Colonic mucosa (tissue), 4 donors: ENCODE measurements around the gene OR1D5. TPM values are rescaled to one million over a fixed set of nuclear protein-coding genes. Genes with fewer than 3 reads are reported as not detected.

ENCODE experiments used
- DNase-seq: peaks from one replicate; pipeline ENCODE4 v3.0.0-alpha.2; 2020
- H3K27ac ChIP-seq: fragments of 200-600 bp; one replicate; pipeline ENCODE4 v1.8.0; 2021
- H3K27me3 ChIP-seq: fragments of 200-600 bp; one replicate; pipeline ENCODE4 v1.8.0; 2021
- H3K36me3 ChIP-seq: fragments of 200-600 bp; one replicate; pipeline ENCODE4 v1.8.0; 2021
- H3K4me1 ChIP-seq: fragments of 200-600 bp; one replicate; pipeline ENCODE4 v1.8.0; 2021; ENCODE audit warnings: mild to moderate bottlenecking
- H3K4me3 ChIP-seq: fragments of 200-600 bp; one replicate; pipeline ENCODE4 v1.8.0; 2021
- H3K9ac ChIP-seq, 2 donors: one replicate each; pipeline ENCODE4 v1.7.0; 2013; ENCODE audit warnings: control low read depth in 2 of 2, low read depth in 2 of 2, low read length in 2 of 2
- H3K9me3 ChIP-seq: fragments of 200-600 bp; one replicate; pipeline ENCODE4 v1.8.0; 2021
- intact Hi-C: fragments of 100-400 bp; cut with DNase I; formaldehyde crosslinking; loops from one replicate; pipeline ENCODE4 v1.14.1; 2022
- total RNA-seq, 2 donors: library from RNA; stranded (reverse); fragmentation: NEBNext Ultra II Directional in 1 of 2; extraction: Animal tissue kit (Norgen Biotek cat#: 25700) in 1 of 2; gene quantifications; one replicate each; pipeline ENCODE4 v1.2.1, GENCODE V29; 2021
- TF ChIP-seq, protein P1 (sequence below): fragments of 200-600 bp; IDR thresholded peaks from one replicate; pipeline ENCODE4 v1.8.0; 2022; ENCODE audit warnings: antibody characterized with exemption, mild to moderate bottlenecking
- donor health status: healthy.
- donor health status: DM: no; HTN: no; CAD: no.
- donor health status: DM: no; HTN: no; CAD: no.

OR1D5 gene
- total RNA-seq, 2 donors from 2014 or later, result not detected

DNA sequence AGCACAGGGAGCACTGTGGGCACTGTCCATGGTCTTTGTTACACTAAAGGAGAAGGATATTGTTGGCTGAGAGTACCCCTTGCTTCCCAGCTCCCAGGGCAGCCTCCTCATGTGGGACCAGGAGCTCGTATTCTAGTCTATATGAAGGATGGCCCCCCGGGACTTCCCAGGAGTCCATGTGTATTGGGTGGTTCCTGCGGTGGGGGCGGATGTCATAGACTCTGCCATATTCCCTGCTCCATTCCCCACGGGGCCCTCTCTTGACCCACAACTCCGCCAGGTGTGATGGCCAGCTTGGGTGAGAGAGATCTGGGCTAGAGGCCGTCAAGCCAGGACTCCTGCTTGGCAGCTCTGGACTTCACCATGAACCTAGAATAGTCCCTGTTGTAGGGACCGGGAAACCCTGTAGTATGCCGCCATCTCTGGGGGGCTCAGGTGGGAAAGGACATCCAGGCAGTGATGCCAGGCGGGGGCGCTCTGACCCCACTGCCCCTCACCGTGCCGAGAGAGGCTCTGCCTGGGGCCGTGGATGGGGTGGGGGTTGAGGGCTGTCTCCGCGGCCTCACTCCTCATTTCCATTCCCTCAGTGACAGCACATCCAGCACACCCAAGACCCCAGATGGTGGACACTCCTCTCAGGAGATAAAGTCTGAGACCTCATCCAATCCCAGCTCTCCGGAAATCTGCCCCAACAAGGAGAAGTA is 37.8 kb downstream of the OR1D5 start:
- H3K36me3 ChIP-seq, result peaks cover 2% of the 10 kb centered on the region
- intact Hi-C loops, result no loop called here
- no peaks in the 10 kb centered on the region for H3K4me1 ChIP-seq
- TF ChIP-seq, protein P1, sequence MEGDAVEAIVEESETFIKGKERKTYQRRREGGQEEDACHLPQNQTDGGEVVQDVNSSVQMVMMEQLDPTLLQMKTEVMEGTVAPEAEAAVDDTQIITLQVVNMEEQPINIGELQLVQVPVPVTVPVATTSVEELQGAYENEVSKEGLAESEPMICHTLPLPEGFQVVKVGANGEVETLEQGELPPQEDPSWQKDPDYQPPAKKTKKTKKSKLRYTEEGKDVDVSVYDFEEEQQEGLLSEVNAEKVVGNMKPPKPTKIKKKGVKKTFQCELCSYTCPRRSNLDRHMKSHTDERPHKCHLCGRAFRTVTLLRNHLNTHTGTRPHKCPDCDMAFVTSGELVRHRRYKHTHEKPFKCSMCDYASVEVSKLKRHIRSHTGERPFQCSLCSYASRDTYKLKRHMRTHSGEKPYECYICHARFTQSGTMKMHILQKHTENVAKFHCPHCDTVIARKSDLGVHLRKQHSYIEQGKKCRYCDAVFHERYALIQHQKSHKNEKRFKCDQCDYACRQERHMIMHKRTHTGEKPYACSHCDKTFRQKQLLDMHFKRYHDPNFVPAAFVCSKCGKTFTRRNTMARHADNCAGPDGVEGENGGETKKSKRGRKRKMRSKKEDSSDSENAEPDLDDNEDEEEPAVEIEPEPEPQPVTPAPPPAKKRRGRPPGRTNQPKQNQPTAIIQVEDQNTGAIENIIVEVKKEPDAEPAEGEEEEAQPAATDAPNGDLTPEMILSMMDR, result no peak
- H3K9me3 ChIP-seq, result no peaks in the 10 kb centered on the region
- no peak for DNase-seq
- H3K9ac ChIP-seq, result no peak overlapping the region
- no peak overlapping the region for H3K27ac ChIP-seq
- H3K4me3 ChIP-seq, result no peak overlapping the region
- H3K27me3 ChIP-seq, result no peaks in the 10 kb centered on the region

DNA sequence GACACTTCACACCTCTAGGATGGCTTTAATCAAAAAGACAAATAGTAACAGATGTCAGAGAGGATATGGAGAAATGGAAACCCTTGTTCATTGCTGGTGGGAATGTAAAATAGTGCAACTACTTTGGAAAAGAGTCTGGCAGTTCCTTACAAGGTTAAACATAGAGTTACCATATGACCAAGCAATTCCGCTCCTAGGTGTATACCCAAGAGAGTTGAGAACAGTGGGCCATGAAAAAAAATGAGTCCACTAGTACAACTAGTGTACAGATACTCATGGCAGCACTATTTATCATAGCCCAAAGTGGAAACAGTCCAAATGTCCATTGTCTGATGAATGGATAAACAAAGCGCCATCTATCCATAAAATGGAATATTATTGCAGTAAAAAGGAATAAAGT is 39.1 kb downstream of the OR1D5 start:
- no peak overlapping the region for H3K4me3 ChIP-seq
- intact Hi-C loops, result no loop called here
- no peak overlapping the region for H3K9ac ChIP-seq
- TF ChIP-seq, protein P1, result no peak
- no peaks in the 10 kb centered on the region for H3K9me3 ChIP-seq
- H3K36me3 ChIP-seq, result peaks cover 5% of the 10 kb centered on the region
- no peak for DNase-seq
- no peaks in the 10 kb centered on the region for H3K4me1 ChIP-seq
- no peak overlapping the region for H3K27ac ChIP-seq
- H3K27me3 ChIP-seq, result no peaks in the 10 kb centered on the region

DNA sequence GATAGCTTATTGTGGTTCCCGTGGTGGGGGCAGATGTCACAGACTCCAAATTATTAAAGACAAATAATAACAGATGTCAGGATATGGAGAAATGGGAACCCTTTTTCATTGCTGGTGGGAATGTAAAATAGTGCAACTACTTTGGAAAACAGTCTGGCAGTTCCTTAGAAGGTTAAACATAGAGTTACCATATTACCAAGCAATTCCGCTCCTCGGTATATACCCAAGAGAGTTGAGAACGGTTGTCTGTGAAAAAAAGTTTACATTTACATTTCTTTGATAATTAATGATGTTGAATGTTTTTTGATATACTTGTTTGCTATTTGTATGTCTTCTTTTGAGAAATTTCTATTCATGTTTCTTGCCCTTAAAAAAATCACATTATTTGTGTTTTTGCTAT is 41.2 kb downstream of the OR1D5 start:
- H3K27ac ChIP-seq, result no peak overlapping the region
- no peaks in the 10 kb centered on the region for H3K27me3 ChIP-seq
- H3K4me3 ChIP-seq, result no peak overlapping the region
- TF ChIP-seq, protein P1, result no peak
- no peaks in the 10 kb centered on the region for H3K9me3 ChIP-seq
- no peak for DNase-seq
- intact Hi-C loops, result no loop called here
- H3K4me1 ChIP-seq, result no peaks in the 10 kb centered on the region
- no peak overlapping the region for H3K9ac ChIP-seq
- peaks cover 5% of the 10 kb centered on the region for H3K36me3 ChIP-seq

DNA sequence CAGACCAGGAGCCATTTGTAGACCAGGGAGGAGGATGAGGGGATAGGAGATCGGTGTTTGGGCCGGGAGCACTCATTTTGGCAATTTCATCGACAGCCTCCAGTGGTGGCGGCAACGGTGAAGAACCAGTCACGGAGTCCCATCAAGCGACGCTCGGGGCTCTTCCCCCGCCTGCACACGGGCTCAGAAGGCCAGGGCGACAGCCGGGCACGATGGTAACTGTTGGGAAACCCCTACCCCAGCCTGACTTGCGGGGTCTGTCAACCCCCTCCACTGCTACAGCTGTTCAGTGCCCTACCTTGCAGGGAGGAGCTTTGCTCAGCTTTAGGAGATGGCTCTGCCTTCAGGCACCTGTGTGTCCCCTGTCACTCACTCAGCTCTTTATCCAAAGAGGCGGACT is 43.0 kb downstream of the OR1D5 start:
- intact Hi-C loops, result no loop called here
- Histone ChIP-seq H3K27ac (no peak overlapping the region), H3K9me3 (no peaks in the 10 kb centered on the region), H3K36me3 (peaks cover 5% of the 10 kb centered on the region), H3K4me3 (no peak overlapping the region), H3K4me1 (no peaks in the 10 kb centered on the region), H3K9ac (no peak overlapping the region), H3K27me3 (no peaks in the 10 kb centered on the region)
- no peak for DNase-seq
- TF ChIP-seq, protein P1, result no peak

DNA sequence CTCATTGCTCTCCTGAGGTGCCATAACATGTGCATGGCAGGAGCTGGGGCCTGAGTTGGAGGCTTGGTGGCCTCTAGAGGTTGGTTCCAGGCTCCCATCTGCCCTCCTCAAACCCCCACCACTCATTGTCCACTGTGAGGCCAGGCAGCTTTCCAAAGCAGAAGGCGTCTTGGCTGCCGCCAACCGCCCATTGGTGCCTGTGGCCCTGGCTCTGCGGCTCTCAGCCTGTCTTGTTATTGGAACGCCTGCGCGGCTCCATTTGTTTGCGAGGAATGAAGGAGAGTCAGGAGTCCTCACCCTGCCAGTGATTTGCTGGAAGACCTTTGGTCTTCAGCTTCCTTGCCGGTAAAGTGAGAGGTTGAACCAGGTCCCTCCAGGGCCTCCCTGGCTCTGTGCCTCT is 43.6 kb downstream of the OR1D5 start:
- Histone ChIP-seq H3K36me3 (peaks cover 5% of the 10 kb centered on the region), H3K4me1 (no peaks in the 10 kb centered on the region), H3K27ac (no peak overlapping the region), H3K9ac (no peak overlapping the region), H3K27me3 (no peaks in the 10 kb centered on the region), H3K9me3 (no peaks in the 10 kb centered on the region), H3K4me3 (no peak overlapping the region)
- intact Hi-C loops, result no loop called here
- DNase-seq, result no peak
- TF ChIP-seq, protein P1, result no peak
